HEK293 (cell line): ENCODE results near the gene ABHD12B.
A peak's percentile ranks its signal among the peaks of the same experiment; 100 is the strongest.

Experiments used
- CTCF ChIA-PET: fragments of 350-600 bp; formaldehyde crosslinking; extraction: SDS; loops from one replicate; lab custom pipeline; 2021; ENCODE audit warnings: antibody characterized with exemption; lab: Yijun Ruan, JAX
- POLR2A ChIA-PET: fragments of 300-600 bp; formaldehyde crosslinking; extraction: SDS; loops from one replicate; lab custom pipeline; 2020; ENCODE audit warnings: antibody characterized with exemption, inconsistent platforms; lab: Yijun Ruan, JAX
- H3K27ac ChIP-seq: fragments of 200-500 bp; sonication (Bioruptor generic); 2 replicates; pipeline ENCODE4 v1.5.1; 2014; ENCODE audit warnings: low read depth, low read length, control low read depth, inconsistent platforms; ENCODE audit errors: extremely low read depth
- H3K36me3 ChIP-seq, 2 experiments: fragments of 200-500 bp in 1 of 2; sonication (Bioruptor generic) in 1 of 2; 1 replicate in 1 of 2; 2 replicates in 1 of 2; pipeline ENCODE4 v1.5.1; 2014 to 2017; ENCODE audit warnings: inconsistent platforms in 2 of 2, low read length in 2 of 2; ENCODE audit not compliant: control insufficient read depth in 2 of 2, insufficient read depth in 1 of 2
- H3K4me1 ChIP-seq: fragments of 200-500 bp; sonication (Bioruptor generic); 2 replicates; pipeline ENCODE4 v1.5.1; 2014; ENCODE audit warnings: mild to moderate bottlenecking, low read length, inconsistent platforms; ENCODE audit not compliant: control insufficient read depth, insufficient read depth
- H3K4me3 ChIP-seq: 2 replicates; pipeline ENCODE4 v1.5.1; 2011; ENCODE audit warnings: low read depth, mild to moderate bottlenecking, control low read depth, low read length, moderate library complexity
- H3K9me3 ChIP-seq: fragments of 200-500 bp; sonication (Bioruptor generic); 2 replicates; pipeline ENCODE4 v1.5.1; 2014; ENCODE audit warnings: low read depth, low read length, inconsistent platforms; ENCODE audit not compliant: control insufficient read depth, insufficient read depth
- BCL11A ChIP-seq: fragments of 450-650 bp; formaldehyde crosslinking; IDR thresholded peaks from 2 replicates; pipeline ENCODE4 v1.5.1; 2016; ENCODE audit warnings: low read depth, missing biosample characterization, missing genetic modification characterization
- GLIS1 ChIP-seq: fragments of 450-650 bp; formaldehyde crosslinking; IDR thresholded peaks from 2 replicates; pipeline ENCODE4 v1.5.1; 2016; ENCODE audit warnings: missing biosample characterization, missing genetic modification characterization
- KLF9 ChIP-seq: fragments of 450-650 bp; formaldehyde crosslinking; IDR thresholded peaks from 2 replicates; pipeline ENCODE4 v1.5.1; 2016; ENCODE audit warnings: missing biosample characterization, missing genetic modification characterization, low read depth
- YY1 ChIP-seq: fragments of 450-650 bp; formaldehyde crosslinking; IDR thresholded peaks from 2 replicates; pipeline ENCODE4 v1.5.1; 2018; ENCODE audit warnings: missing biosample characterization, missing genetic modification characterization
- ZBTB7A ChIP-seq: fragments of 450-650 bp; formaldehyde crosslinking; IDR thresholded peaks from 2 replicates; pipeline ENCODE4 v1.5.1; 2016; ENCODE audit warnings: low read depth, missing biosample characterization, missing genetic modification characterization
- ZNF10 ChIP-seq: fragments of 450-650 bp; formaldehyde crosslinking; IDR thresholded peaks from 2 replicates; pipeline ENCODE4 v1.5.1; 2017; ENCODE audit warnings: missing biosample characterization, missing genetic modification characterization
- ZNF112 ChIP-seq: fragments of 450-650 bp; formaldehyde crosslinking; IDR thresholded peaks from 2 replicates; pipeline ENCODE4 v1.5.0; 2017; ENCODE audit warnings: missing biosample characterization, missing genetic modification characterization
- ZNF133 ChIP-seq: fragments of 450-650 bp; formaldehyde crosslinking; IDR thresholded peaks from 2 replicates; pipeline ENCODE4 v1.5.1; 2016; ENCODE audit warnings: missing biosample characterization, missing genetic modification characterization
- ZNF146 ChIP-seq: fragments of 450-650 bp; formaldehyde crosslinking; IDR thresholded peaks from 2 replicates; pipeline ENCODE4 v1.5.1; 2016; ENCODE audit warnings: missing biosample characterization, missing genetic modification characterization
- ZNF184 ChIP-seq: fragments of 450-650 bp; IDR thresholded peaks from 2 replicates; pipeline ENCODE4 v1.5.1; 2018; ENCODE audit warnings: missing biosample characterization, mild to moderate bottlenecking, missing genetic modification characterization
- ZNF202 ChIP-seq: fragments of 450-650 bp; formaldehyde crosslinking; IDR thresholded peaks from 2 replicates; pipeline ENCODE4 v1.5.1; 2016; ENCODE audit warnings: missing biosample characterization, missing genetic modification characterization, borderline replicate concordance
- ZNF24 ChIP-seq: fragments of 450-650 bp; formaldehyde crosslinking; IDR thresholded peaks from 2 replicates; pipeline ENCODE4 v1.5.1; 2016; ENCODE audit warnings: missing biosample characterization, missing genetic modification characterization
- ZNF292 ChIP-seq: fragments of 450-650 bp; formaldehyde crosslinking; IDR thresholded peaks from 2 replicates; pipeline ENCODE4 v1.5.1; 2016; ENCODE audit warnings: low read depth, missing biosample characterization, missing genetic modification characterization, borderline replicate concordance
- ZNF311 ChIP-seq: fragments of 450-650 bp; formaldehyde crosslinking; IDR thresholded peaks from 2 replicates; pipeline ENCODE4 v1.5.1; 2017; ENCODE audit warnings: missing biosample characterization, missing genetic modification characterization, borderline replicate concordance
- ZNF404 ChIP-seq: fragments of 450-650 bp; formaldehyde crosslinking; IDR thresholded peaks from 2 replicates; pipeline ENCODE4 v1.5.1; 2017; ENCODE audit warnings: missing biosample characterization, missing genetic modification characterization
- ZNF48 ChIP-seq: fragments of 450-650 bp; formaldehyde crosslinking; IDR thresholded peaks from 2 replicates; pipeline ENCODE4 v1.5.1; 2016; ENCODE audit warnings: missing biosample characterization, missing genetic modification characterization
- ZNF514 ChIP-seq: fragments of 450-650 bp; formaldehyde crosslinking; IDR thresholded peaks from 2 replicates; pipeline ENCODE4 v1.5.1; 2016; ENCODE audit warnings: missing biosample characterization, missing genetic modification characterization
- ZNF560 ChIP-seq: fragments of 450-650 bp; formaldehyde crosslinking; IDR thresholded peaks from 2 replicates; pipeline ENCODE4 v1.5.1; 2017; ENCODE audit warnings: missing biosample characterization, missing genetic modification characterization, borderline replicate concordance
- ZNF677 ChIP-seq: fragments of 450-650 bp; IDR thresholded peaks from 2 replicates; pipeline ENCODE4 v1.5.0; 2018; ENCODE audit warnings: missing biosample characterization, mild to moderate bottlenecking, missing genetic modification characterization, moderate library complexity
- ZNF701 ChIP-seq: fragments of 450-650 bp; formaldehyde crosslinking; IDR thresholded peaks from 2 replicates; pipeline ENCODE4 v1.5.1; 2016; ENCODE audit warnings: missing biosample characterization, missing genetic modification characterization
- ZNF768 ChIP-seq: fragments of 450-650 bp; formaldehyde crosslinking; IDR thresholded peaks from 2 replicates; pipeline ENCODE4 v1.5.1; 2018; ENCODE audit warnings: missing biosample characterization, mild to moderate bottlenecking, missing genetic modification characterization
- ZNF776 ChIP-seq: fragments of 450-650 bp; formaldehyde crosslinking; IDR thresholded peaks from 2 replicates; pipeline ENCODE4 v1.5.0; 2017; ENCODE audit warnings: missing biosample characterization, missing genetic modification characterization, borderline replicate concordance
- ZNF785 ChIP-seq: fragments of 450-650 bp; formaldehyde crosslinking; IDR thresholded peaks from 2 replicates; pipeline ENCODE4 v1.5.1; 2016; ENCODE audit warnings: missing biosample characterization, missing genetic modification characterization
- TF ChIP-seq, protein P1 (sequence below): fragments of 450-650 bp; formaldehyde crosslinking; optimal IDR thresholded peaks from 2 replicates; pipeline ENCODE3; 2016; ENCODE audit warnings: missing biosample characterization, mild to moderate bottlenecking, missing genetic modification characterization
- TF ChIP-seq, protein P2 (sequence below): fragments of 450-650 bp; formaldehyde crosslinking; IDR thresholded peaks from 2 replicates; pipeline ENCODE4 v1.5.1; 2016; ENCODE audit warnings: missing biosample characterization, missing genetic modification characterization
- TF ChIP-seq, protein P3 (sequence below): fragments of 450-650 bp; formaldehyde crosslinking; IDR thresholded peaks from 2 replicates; pipeline ENCODE4 v1.5.1; 2016; ENCODE audit warnings: missing biosample characterization, missing genetic modification characterization, borderline replicate concordance
- TF ChIP-seq, protein P4 (sequence below): fragments of 450-650 bp; formaldehyde crosslinking; IDR thresholded peaks from 2 replicates; pipeline ENCODE4 v1.5.1; 2017; ENCODE audit warnings: missing biosample characterization, missing genetic modification characterization

ABHD12B gene

DNA sequence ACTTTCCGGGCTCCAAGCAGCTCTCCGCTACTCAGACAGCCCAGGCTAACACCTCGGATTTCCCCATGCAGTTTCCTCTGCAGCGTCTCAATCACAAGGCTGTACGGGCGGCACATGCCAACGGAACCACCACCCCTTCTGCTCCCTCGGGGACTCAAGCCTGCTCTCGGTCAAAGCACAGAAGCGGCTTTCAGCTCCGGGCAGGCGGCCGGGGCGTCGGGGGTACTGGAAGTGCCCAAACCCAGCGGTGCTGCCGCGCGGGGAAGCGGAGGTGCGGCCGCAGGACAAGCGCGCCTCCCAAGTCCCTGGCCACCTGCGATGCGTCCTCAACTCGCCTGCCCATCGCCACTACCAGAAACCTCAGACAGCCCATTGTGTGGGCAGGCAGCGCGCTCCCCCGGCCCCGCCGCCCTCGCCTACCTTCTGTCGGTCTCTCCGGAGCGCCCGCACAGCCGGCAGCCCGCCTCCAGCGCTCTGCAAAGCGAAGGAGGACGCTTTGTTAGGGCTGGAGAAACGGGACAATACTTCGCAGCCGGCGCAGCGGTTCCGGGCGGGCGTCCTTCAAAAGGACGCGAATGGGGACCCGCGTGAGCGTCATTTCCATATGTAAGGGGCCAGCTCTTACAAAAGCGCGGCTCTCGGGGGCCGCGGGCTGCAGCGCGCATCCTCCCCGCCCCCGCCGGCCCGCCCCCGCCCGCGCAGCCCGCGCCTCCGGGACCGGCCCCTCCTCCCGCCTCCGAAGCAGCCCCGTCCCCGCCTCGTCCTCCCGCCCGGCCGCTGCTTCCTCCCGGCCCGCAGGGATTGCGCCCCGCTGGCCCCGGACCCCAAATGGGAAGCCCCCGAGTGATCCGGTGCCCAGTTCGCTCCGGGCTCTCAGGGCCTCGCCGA, 41.6 kb upstream of the ABHD12B start (continued):
- TF ChIP-seq ZNF202 (tag by site-specific recombination) (no peak), ZNF768 (tag by site-specific recombination) (no peak), ZNF24 (tag by site-specific recombination) (no peak), BCL11A (tag by site-specific recombination) (no peak), ZNF514 (tag by site-specific recombination) (no peak)

DNA sequence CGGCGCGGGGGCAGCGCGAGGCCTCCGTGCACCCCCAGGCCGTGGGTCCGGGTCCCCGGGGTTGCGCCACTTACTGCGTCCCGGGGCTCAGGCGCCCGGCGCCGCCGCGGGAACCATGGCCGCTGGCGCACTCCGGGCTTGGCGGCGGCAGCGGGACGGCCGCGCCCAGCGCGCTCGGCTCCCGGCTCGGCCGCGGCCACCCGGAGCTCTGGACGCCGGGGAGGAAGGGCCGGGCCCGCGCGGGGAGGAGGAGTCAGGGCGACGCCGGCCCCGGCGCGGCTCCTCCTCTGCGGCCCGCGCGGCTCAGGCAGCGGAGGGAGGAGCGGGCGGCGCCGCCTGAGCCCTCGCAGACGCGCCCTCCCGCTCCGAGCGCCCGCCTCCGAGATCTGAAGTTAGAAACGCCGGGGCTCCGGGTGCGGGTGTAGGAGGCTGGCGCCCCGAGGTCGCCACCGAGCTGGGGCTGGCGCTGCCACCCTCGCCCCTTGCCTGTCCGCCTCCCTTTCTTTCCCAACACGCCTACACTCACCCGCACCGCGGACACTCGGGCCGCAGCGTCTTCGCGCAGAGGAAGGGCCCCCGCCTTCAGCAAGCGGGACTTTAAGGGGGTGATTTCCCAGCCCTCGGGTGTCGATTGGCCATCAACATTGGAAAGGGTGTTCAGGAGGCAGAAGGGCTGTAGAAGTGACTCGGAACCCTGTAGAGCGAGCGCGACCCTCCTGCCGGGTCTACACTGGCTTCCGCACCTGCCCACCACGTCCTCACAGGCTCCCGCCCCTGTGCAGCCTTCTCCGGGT, 40.7 kb upstream of the ABHD12B start, which contains the start of gene NIN:
TSS of gene NIN (minus strand) at position 231 of the 794 bp plus-strand sequence. CDS start 9,106 bp downstream, outside the sequence.
- H3K27ac ChIP-seq: peak within 1 kb of the TSS; percentile 97
- ChIA-PET POLR2A (interaction anchor here (1.0 to 1.5 kb wide), 4 partner anchors 9 to 519 kb away, joined by 3 to 7 read pairs (median 3); partner anchors contain the start of genes DMAC2L and L2HGDH), CTCF (interaction anchor here (0.7 to 0.9 kb wide), 2 partner anchors 9 to 29 kb away, joined by 3 read pairs; no protein-coding TSS in a partner anchor)
- peaks cover 27% of the 10 kb centered on the region for H3K4me1 ChIP-seq
- peak within 1 kb of the TSS; percentile 76 for H3K4me3 ChIP-seq
- H3K36me3 ChIP-seq: no peaks in the 10 kb centered on the region; a peak in 1 of 3 replicates
- H3K9me3 ChIP-seq: no peaks in the 10 kb centered on the region
- TF ChIP-seq ZNF133 (tag by site-specific recombination) (no peak), ZNF146 (tag by site-specific recombination) (no peak), ZNF48 (no peak), ZNF677 (0 out of 2 replicates have a peak, but pooled peaks have one; percentile 21), ZNF701 (tag by site-specific recombination) (no peak), ZNF10 (tag by site-specific recombination) (no peak), ZNF776 (tag by site-specific recombination) (no peak), ZNF404 (tag by site-specific recombination) (no peak), ZNF184 (tag by site-specific recombination) (no peak), GLIS1 (tag by site-specific recombination) (no peak), KLF9 (peak; percentile 44; the same call in 1 of the 2 replicates), ZBTB7A (tag by site-specific recombination) (no peak), ZNF560 (tag by site-specific recombination) (no peak), ZNF292 (tag by site-specific recombination) (no peak), YY1 (no peak), ZNF785 (no peak), ZNF311 (tag by site-specific recombination) (no peak), ZNF112 (tag by site-specific recombination) (no peak)
- TF ChIP-seq, protein P1, sequence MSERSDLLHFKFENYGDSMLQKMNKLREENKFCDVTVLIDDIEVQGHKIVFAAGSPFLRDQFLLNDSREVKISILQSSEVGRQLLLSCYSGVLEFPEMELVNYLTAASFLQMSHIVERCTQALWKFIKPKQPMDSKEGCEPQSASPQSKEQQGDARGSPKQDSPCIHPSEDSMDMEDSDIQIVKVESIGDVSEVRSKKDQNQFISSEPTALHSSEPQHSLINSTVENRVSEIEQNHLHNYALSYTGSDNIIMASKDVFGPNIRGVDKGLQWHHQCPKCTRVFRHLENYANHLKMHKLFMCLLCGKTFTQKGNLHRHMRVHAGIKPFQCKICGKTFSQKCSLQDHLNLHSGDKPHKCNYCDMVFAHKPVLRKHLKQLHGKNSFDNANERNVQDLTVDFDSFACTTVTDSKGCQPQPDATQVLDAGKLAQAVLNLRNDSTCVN (tag by site-specific recombination): peak; percentile 73
- TF ChIP-seq, protein P2, sequence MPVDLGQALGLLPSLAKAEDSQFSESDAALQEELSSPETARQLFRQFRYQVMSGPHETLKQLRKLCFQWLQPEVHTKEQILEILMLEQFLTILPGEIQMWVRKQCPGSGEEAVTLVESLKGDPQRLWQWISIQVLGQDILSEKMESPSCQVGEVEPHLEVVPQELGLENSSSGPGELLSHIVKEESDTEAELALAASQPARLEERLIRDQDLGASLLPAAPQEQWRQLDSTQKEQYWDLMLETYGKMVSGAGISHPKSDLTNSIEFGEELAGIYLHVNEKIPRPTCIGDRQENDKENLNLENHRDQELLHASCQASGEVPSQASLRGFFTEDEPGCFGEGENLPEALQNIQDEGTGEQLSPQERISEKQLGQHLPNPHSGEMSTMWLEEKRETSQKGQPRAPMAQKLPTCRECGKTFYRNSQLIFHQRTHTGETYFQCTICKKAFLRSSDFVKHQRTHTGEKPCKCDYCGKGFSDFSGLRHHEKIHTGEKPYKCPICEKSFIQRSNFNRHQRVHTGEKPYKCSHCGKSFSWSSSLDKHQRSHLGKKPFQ (tag by site-specific recombination): no peak
- TF ChIP-seq, protein P3, sequence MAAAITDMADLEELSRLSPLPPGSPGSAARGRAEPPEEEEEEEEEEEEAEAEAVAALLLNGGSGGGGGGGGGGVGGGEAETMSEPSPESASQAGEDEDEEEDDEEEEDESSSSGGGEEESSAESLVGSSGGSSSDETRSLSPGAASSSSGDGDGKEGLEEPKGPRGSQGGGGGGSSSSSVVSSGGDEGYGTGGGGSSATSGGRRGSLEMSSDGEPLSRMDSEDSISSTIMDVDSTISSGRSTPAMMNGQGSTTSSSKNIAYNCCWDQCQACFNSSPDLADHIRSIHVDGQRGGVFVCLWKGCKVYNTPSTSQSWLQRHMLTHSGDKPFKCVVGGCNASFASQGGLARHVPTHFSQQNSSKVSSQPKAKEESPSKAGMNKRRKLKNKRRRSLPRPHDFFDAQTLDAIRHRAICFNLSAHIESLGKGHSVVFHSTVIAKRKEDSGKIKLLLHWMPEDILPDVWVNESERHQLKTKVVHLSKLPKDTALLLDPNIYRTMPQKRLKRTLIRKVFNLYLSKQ (tag by site-specific recombination): no peak
- TF ChIP-seq, protein P4, sequence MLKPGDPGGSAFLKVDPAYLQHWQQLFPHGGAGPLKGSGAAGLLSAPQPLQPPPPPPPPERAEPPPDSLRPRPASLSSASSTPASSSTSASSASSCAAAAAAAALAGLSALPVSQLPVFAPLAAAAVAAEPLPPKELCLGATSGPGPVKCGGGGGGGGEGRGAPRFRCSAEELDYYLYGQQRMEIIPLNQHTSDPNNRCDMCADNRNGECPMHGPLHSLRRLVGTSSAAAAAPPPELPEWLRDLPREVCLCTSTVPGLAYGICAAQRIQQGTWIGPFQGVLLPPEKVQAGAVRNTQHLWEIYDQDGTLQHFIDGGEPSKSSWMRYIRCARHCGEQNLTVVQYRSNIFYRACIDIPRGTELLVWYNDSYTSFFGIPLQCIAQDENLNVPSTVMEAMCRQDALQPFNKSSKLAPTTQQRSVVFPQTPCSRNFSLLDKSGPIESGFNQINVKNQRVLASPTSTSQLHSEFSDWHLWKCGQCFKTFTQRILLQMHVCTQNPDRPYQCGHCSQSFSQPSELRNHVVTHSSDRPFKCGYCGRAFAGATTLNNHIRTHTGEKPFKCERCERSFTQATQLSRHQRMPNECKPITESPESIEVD (tag by site-specific recombination): no peak
